HG03045 (cell line): ENCODE results near the gene TFR2.

ENCODE experiments used
- ATAC-seq: cut with Tn5 transposase; IDR thresholded peaks from one replicate; pipeline ENCODE4 v1.9.1; 2021; ENCODE audit warnings: mild to moderate bottlenecking, moderate library complexity; ENCODE audit not compliant: unreplicated experiment

Gene TFR2

GRCh38 chr7:100654908-100655831 is 13.8 kb upstream of the TFR2 start:
- no peak for ATAC-seq

- ATAC-seq, result no peak
These were observed 8.6 kb upstream of the TFR2 start for GRCh38 chr7:100649826-100650565.

DNA sequence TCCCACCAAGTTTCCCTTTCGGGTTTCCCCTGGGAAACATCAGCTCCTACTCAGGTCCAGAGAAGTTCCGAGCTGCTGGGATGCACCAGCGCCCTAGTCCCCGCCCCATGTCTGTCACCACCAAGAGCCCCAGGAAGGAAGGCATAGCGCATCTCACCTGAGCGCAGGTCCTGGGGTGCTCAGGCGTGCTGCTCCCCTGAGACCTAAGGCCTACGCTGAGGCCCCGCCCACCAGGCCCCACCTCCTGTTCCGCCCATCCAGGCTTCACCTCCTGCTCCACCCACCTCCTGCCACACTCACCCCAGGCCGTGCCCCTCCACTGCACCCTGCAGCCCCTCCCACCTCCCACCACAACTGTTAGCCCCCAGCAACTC is 1.2 kb upstream of the TFR2 start:
- no peak for ATAC-seq

GRCh38 chr7:100641860-100642533 is 645 bp upstream of the TFR2 start:
- ATAC-seq, result no peak

DNA sequence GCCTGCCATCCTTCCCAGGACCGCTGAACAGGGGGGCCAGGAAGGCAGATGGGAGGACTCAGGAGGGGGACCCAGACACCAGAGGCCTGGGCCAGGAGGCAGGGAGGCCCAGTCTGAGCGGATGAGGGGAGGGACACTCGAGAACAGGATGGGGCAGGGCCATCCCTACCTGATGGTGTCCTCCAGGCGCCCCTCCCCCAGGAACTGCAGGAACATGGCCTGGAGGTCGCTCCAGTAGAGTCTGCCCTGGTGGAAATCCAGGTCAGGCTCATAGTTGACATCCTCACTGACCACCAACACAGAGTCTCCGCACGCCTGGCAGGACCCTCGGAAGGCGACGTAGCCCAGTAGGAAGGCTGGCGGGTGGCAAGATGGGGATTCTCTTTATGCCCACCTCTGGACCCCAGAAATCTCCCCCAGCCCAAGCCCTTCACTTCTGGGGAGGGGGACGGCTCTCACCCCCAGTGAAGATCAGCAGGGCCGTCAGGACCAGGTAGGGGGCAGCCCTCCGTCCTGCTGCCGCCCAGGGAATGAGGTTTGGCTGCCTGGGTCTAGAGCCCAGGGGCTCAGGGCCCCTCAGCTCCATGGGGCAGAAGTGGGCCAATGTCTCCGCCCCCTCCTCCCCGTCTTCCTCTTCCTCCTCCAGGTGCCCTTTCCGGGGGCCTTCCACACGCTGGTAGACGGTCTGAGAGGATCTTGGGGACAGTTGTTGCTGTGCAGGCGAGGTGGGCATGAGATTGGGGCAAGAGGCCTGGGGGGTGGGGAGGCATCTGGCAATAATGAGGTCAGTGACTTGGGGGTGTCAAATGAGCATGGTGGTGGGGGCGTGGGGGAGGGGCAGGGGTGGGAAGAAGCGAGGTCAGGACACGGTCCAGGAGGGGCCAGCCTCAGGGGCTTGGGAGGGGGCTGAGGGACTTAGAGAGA is 573 bp downstream of the TFR2 start:
- no peak for ATAC-seq

- no peak for ATAC-seq
These were observed 1.3 kb downstream of the TFR2 start for GRCh38 chr7:100639995-100640516.

DNA sequence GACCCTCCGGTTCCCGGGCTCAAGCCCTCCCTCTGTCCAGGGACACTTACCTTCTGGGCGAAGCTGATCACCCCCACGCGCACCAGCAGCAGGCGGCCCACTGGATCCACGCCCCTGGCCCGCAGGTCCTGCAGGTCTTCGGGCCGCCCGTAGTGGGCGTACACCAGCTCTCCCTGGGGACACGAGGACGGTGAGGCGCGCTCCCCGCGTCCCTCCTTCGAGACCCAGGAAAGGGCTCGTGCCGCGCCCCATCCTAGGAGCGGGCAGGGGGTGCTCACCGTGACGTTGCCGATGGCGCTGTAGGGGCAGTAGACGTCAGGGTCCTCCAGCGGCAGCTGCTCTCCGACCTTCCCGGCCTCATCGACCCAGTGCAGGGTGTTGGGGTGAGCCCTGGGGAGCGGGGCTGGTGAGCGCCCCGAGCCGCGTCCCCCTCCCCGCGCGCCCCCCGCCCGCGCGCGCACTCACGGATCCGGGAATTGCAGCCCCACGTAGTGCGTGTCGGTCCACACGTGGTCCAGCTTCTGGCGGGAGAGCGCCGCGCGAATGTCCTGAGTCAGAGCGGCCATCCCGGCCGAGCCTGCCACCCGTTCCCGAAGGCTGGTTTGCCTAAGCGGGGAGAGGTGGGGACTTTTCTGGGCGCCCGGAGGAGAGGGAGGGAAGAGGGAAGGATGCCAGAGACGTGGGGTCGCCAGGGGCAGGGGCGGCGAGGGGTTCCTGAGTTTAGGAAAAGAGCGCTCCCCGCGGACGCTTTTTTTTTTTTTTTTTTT is 8.2 kb downstream of the TFR2 start:
- ATAC-seq, result peak; percentile 48

DNA sequence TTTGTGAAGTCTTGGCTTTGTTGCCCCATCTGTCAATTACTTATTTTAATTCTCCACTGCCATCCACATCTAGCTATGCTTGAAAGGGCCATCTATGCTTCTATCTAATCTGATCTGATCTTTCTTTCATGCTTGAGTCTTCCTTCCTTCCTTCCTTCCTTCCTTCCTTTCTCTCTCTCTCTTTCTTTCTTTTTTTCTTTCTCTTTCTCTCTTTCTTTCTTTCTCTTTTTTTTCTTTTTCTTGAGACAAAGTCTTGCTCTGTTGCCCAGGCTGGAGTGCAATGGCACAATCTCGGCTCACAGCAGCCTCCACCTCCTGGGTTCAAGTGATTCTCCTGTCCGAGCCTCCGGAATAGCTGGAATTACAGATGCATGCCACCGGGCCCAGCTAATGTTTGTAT is 11.3 kb downstream of the TFR2 start:
- ATAC-seq, result no peak

DNA sequence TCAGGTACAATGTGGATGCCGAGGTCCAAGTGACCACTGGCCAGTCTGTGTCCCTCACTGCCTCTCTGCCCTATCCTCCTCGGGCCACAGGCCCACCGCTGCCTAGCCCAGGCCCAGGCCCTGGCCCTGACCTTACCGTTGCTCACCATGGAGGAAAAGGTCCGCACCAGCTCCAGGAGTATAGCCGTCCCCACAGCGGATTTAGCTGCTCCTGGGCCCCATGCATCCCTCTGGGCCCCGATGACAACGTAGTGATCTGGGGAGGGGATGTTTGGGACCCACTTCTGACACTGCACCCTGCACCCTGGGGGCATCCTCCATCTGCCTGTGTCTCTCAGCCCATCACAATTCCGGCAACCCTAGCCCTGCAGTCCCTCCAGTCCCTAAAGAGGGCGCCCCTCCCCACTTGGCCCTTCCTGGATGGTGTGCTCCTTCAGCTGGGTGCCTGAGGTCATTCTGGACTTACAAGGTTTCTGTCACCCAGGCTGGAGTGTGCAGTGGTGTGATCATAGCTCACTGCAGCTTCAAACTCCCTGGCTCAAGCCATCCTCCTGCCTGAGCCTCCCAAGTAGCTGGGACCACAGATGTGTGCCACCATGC is 12.1 kb downstream of the TFR2 start:
- ATAC-seq, result no peak

DNA sequence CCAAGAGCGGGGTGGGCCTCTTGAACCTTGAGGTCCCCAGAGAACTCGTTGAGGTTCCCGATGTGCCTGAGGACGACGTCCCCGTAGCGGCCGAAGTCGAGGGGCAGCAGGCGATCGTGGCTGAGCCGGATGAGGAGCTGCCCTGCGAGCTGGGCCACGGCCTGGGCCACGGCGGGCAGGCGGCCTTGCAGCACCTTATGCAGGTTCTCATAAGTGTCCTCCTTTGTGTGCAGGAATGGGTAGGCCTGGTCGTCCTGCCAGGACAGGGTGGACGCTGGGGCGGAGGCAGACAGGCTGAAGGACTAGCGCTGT is 14.2 kb downstream of the TFR2 start:
- ATAC-seq, result no peak

- ATAC-seq, result peak; percentile 84
These were observed 14.7 kb downstream of the TFR2 start for GRCh38 chr7:100626530-100627237.

DNA sequence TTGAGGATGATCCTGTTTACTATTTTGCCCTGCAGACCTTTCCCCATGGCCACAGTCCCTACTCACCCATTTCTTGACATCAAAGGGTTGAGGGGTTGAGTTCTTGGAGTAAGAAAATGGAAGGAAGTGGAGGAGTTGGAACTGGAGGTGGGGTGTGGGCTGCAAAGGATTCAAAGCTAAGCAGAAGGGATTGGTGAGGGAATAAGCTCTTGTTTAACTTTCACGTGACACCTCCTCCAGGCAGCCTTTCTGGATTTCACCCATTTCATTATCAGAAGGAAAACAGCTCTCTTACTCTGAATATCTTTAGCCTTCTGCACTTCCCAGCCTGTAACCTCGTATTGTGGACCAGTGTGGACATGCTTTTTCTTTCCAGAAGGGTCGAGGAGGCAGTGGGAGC is 15.3 kb downstream of the TFR2 start:
- ATAC-seq, result no peak

DNA sequence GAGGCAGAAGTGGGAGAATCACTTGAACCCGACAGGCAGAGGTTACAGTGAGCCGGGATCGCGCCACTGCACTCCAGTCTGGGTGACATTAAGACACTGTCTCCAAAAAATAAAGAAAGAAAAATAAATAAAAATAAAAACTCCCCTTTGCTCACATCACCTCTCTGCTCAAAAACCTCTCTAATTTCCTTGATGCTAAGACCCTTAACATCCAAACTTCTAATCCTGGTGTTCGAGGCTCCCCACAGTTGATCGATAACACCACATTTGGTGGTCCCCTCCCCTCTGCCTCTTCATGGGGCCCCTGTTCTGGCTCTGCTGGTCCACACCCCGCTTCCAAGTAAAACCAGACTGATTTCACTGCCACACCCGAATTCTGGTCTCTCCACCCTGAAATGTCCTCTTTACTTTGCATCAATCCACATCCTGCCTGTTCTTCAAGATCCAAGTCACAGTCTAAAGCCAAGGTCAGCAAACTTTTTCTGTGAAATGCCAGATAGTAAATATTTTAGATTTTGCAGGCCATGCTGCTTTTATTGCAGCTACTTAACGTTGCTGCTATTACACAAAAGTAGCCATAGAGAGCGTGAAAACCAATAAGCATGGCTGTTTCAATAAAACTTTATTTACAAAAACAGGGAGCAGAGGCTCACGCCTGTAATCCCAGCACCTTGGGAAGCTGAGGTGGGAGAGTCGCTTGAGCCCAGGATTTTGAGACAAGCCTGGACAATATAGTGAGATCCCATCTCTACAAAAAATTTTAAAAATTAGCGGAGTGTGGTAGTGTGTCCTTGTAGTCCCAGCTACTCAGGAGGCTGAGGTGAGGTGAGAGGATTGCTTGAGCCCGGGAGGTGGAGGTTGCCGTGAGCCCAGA is 17.2 kb downstream of the TFR2 start:
- no peak for ATAC-seq

DNA sequence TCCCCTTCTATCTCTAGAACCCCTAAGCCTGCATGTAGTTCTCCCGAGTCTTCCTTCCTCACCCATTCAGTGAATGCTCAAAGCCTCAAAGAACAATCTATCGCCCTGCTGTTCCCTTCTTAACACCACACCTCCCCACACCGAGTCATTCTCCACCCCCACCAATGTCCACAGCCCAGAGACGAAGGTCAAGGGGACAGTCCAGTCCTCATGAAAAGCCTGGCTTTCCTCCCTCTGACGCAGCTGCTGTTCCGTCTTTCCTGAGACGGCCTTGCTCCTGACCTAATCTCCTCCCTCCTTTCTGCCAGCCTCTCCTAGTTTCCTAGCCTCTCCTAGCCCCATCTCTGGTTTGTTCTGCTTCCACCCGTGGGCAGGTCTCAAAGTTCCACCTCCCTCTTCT is 19.8 kb downstream of the TFR2 start:
- ATAC-seq, result no peak

GRCh38 chr7:100620804-100621203 is 20.5 kb downstream of the TFR2 start:
- no peak for ATAC-seq

DNA sequence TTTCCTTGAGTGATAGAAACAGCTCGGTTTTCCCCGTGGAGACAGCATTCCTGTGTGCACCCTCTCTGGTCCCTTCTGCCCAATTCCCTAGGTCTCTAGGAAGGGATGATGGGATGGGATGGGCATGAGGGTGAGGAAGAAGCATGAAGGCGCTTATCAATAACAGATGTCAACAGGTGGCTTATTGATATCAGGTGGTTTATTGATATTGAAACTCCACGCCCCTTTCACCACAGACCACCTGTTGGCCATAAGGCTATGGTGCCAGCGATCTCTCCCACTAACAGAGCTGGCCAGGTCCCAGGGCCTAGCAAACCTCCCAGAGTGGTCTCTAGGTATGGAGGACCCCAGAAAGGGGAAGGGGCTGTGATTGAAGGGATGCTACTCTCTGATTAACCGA is 21.1 kb downstream of the TFR2 start:
- no peak for ATAC-seq

DNA sequence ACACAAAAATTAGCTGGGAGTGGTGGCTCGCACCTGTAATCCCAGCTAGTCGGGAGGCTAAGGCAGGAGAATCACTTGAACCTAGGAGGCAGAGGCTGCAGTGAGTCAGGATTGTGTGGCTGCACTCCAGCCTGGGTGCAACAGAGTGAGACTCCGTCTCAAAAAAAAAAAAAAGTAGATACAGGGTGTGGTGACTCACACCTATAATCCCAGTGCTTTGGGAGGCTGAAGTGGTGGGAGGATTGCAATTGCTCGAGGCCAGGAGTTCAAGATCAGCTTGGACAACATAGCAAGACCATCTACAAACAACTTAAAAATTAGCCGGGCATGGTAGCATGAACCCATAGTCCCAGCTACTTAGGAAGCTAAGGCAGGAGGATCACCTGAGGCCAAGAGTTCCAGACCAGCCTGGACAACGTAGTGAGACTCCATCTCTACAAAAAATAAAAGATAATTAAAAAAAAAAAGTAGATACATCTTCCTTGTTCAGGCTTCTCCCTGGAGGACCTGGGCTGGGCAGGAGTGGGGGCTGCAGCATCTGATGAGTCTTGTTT is 27.0 kb downstream of the TFR2 start:
- ATAC-seq, result no peak
